GM12878 (cell line): ENCODE results near the gene GIT1. TPM values are rescaled to one million over a fixed set of nuclear protein-coding genes. Genes with fewer than 3 reads are reported as not detected.
A peak's percentile ranks its signal among the peaks of the same experiment; 100 is the strongest.

Experiments
- ATF7 ChIP-seq: fragments of 450-650 bp; IDR thresholded peaks from 2 replicates; pipeline ENCODE4 v1.6.1; 2016; ENCODE audit warnings: low read depth, mild to moderate bottlenecking
- CREM ChIP-seq: IDR thresholded peaks from 2 replicates; pipeline ENCODE4 v1.6.1; 2014; ENCODE audit warnings: antibody characterized with exemption, low read depth
- EZH2 ChIP-seq: IDR thresholded peaks from 2 replicates; pipeline ENCODE4 v1.6.1; 2012; ENCODE audit warnings: low read depth, mild to moderate bottlenecking, control low read depth, inconsistent platforms, low read length, borderline replicate concordance; ENCODE audit not compliant: control insufficient read depth
- GATAD2B ChIP-seq: fragments of 450-650 bp; conservative IDR thresholded peaks from 2 replicates; pipeline ENCODE4 v1.6.1; 2017; ENCODE audit warnings: low read depth, mild to moderate bottlenecking, moderate library complexity
- HDAC2 ChIP-seq: fragments of 200-600 bp; sonication (generic); IDR thresholded peaks from 2 replicates; pipeline ENCODE4 v1.6.1; 2017
- HDAC6 ChIP-seq: fragments of 200-600 bp; sonication (generic); IDR thresholded peaks from one replicate; pipeline ENCODE4 v1.8.0; 2017; ENCODE audit warnings: antibody characterized with exemption; ENCODE audit not compliant: unreplicated experiment
- HDGF ChIP-seq: fragments of 450-650 bp; IDR thresholded peaks from 2 replicates; pipeline ENCODE4 v1.6.1; 2016; ENCODE audit warnings: antibody characterized with exemption
- HSF1 ChIP-seq: fragments of 150-350 bp; IDR thresholded peaks from 2 replicates; pipeline ENCODE4 v1.6.1; 2014; ENCODE audit warnings: mild to moderate bottlenecking, low read depth, low read length
- IRF3 ChIP-seq: fragments of 450-650 bp; IDR thresholded peaks from 2 replicates; pipeline ENCODE4 v1.6.1; 2014; ENCODE audit warnings: mild to moderate bottlenecking
- MEF2B ChIP-seq: fragments of 450-650 bp; IDR thresholded peaks from 2 replicates; pipeline ENCODE4 v1.6.1; 2018; ENCODE audit warnings: mild to moderate bottlenecking, moderate library complexity; ENCODE audit not compliant: partially characterized antibody, poor library complexity, severe bottlenecking
- NR2C2 ChIP-seq: IDR thresholded peaks from 2 replicates; pipeline ENCODE4 v1.6.1; 2011; ENCODE audit warnings: borderline replicate concordance, low read depth; ENCODE audit not compliant: control insufficient read depth, insufficient read length
- PBX3 ChIP-seq: IDR thresholded peaks from 2 replicates; pipeline ENCODE4 v1.6.1; 2011; ENCODE audit warnings: mild to moderate bottlenecking, low read depth, low read length, moderate library complexity; ENCODE audit not compliant: insufficient replicate concordance
- POLR2A ChIP-seq: IDR thresholded peaks from 2 replicates; pipeline ENCODE4 v1.6.1; 2011; ENCODE audit warnings: low read depth, mild to moderate bottlenecking, low read length
- POU2F2 ChIP-seq: IDR thresholded peaks from 3 replicates; pipeline ENCODE4 v1.6.1; 2011; ENCODE audit warnings: low read depth, mild to moderate bottlenecking, low read length, borderline replicate concordance
- PRDM15 ChIP-seq: fragments of 450-650 bp; formaldehyde crosslinking; IDR thresholded peaks from 2 replicates; pipeline ENCODE4 v1.4.0; 2020; ENCODE audit warnings: mild to moderate bottlenecking, moderate library complexity
- SMAD5 ChIP-seq: IDR thresholded peaks from 2 replicates; pipeline ENCODE4 v1.6.1; 2016; ENCODE audit warnings: antibody characterized with exemption, low read depth
- SREBF2 ChIP-seq: IDR thresholded peaks from 2 replicates; pipeline ENCODE4 v1.6.1; 2012; ENCODE audit warnings: mild to moderate bottlenecking, low read length
- YBX1 ChIP-seq: fragments of 450-650 bp; IDR thresholded peaks from 2 replicates; pipeline ENCODE4 v1.6.1; 2016; ENCODE audit warnings: antibody characterized with exemption
- ZBED1 ChIP-seq: IDR thresholded peaks from 2 replicates; pipeline ENCODE4 v1.6.1; 2016; ENCODE audit warnings: borderline replicate concordance
- ZBTB11 ChIP-seq: fragments of 450-650 bp; formaldehyde crosslinking; IDR thresholded peaks from 2 replicates; pipeline ENCODE4 v1.5.0; 2022; ENCODE audit warnings: mild to moderate bottlenecking, missing genetic modification characterization
- ZNF217 ChIP-seq: fragments of 450-650 bp; IDR thresholded peaks from 2 replicates; pipeline ENCODE4 v1.6.1; 2017; ENCODE audit warnings: antibody characterized with exemption, mild to moderate bottlenecking
- ZZZ3 ChIP-seq: IDR thresholded peaks from 2 replicates; pipeline ENCODE4 v1.6.1; 2011; ENCODE audit warnings: low read depth; ENCODE audit not compliant: control insufficient read depth, insufficient read length
- polyA plus RNA-seq, 11 experiments: library from polyadenylated mRNA; depleted of rRNA in 4 of 11; unstranded in 6 of 11; stranded (reverse) in 5 of 11; fragments of >200 nt; fragmentation: Nextera tagmentation in 4 of 11; fragmentation: Illumina TruSeq in 1 of 11; extraction: Ambion mirVana in 4 of 11; extraction: Trizol in 1 of 11; gene quantifications; 1 replicate in 1 of 11; 2 replicates in 10 of 11; pipeline versions ENCODE4 v1.2.1 to v1.2.3, GENCODE V29; 2011 to 2016; ENCODE audit warnings: inconsistent platforms in 2 of 11, missing spikeins in 2 of 11, low read depth in 1 of 11
- total RNA-seq, 4 experiments: library from RNA; depleted of rRNA in 3 of 4; stranded (reverse); fragments of >200 nt in 3 of 4; fragmentation: Illumina TruSeq in 1 of 4; extraction: Trizol in 1 of 4; gene quantifications; 2 replicates each; pipeline versions ENCODE4 v1.2.1 to v1.2.3, GENCODE V29; 2013 to 2021

GIT1 gene
- total and polyA plus RNA-seq, 10 of the 15 experiments (the other 5 are each of a cell fraction or from before 2014, with no cell fraction given) = 0.24 to 45.3 (median 20.9) TPM

- TF ChIP-seq NR2C2 = no peak
- no peak for TF ChIP-seq YBX1
- TF ChIP-seq SREBF2 = no peak
- no peak for TF ChIP-seq MEF2B
- no peak for TF ChIP-seq ZZZ3
- no peak for TF ChIP-seq SMAD5
- no peak for TF ChIP-seq IRF3
- TF ChIP-seq PBX3 = no peak
- no peak for TF ChIP-seq HSF1
- no peak for TF ChIP-seq ZNF217
- no peak for TF ChIP-seq ZBED1
- TF ChIP-seq CREM = 0 out of 2 replicates have a peak, but pooled peaks have one; percentile 27
- TF ChIP-seq PRDM15 (CRISPR knock-in tag) = no peak
- TF ChIP-seq POU2F2 = no peak
- TF ChIP-seq ATF7 = no peak
- TF ChIP-seq GATAD2B = peak; percentile 44
- no peak for TF ChIP-seq POLR2A
- no peak for TF ChIP-seq EZH2
- TF ChIP-seq HDAC2 = no peak
- TF ChIP-seq ZBTB11 (CRISPR knock-in tag) = no peak
- TF ChIP-seq HDAC6 = no peak
- TF ChIP-seq HDGF = no peak
Measured at GRCh38 chr17:29613352-29613837, 23.9 kb upstream of the GIT1 start (continued).
